GM03348 (cell line): ENCODE data around the gene FBXO5.
A peak's percentile ranks its signal among the peaks of the same experiment; 100 is the strongest.

Experiments
- DNase-seq: peaks from one replicate; pipeline ENCODE4 v3.0.0; 2012; ENCODE audit warnings: low spot score

FBXO5 gene

DNA sequence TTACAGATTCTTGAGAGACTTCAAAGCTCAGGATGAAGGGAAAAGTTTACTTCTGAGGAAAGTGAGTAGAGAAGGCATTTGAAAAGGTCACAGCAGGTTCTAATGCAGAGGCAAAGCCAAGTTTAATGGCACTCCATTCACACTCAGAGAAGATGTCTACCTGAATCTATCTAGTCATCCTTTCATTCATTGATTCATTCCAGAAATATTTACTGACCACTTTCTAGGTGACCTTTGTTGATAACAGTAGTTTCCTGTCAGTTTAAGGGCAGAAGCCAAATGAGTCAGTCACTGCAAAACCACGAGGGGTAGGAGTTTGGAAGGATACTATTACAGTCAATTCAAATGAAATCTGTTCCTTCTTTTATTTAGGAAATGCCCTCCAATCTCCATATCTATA is 30.8 kb downstream of the FBXO5 start:
- peak; percentile 52 for DNase-seq

DNA sequence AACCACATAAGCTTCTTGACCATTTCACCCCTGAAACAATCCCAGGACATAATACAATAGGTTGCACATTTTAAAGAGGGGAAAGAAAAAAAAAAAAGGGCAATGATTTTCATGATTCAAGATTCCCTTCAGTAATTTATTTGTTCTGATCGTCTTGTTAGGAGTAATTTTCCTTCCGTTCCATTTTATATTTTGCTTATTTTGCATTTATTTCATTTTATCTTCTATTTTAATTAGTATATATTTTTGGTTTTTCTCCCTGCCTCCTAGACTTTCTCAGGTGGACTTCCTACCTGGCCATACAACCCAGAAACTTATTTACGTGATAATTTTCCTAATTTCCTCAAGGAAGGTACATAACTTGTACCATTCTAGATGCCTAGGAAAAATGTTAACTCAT is 32.6 kb downstream of the FBXO5 start:
- no peak for DNase-seq

DNA sequence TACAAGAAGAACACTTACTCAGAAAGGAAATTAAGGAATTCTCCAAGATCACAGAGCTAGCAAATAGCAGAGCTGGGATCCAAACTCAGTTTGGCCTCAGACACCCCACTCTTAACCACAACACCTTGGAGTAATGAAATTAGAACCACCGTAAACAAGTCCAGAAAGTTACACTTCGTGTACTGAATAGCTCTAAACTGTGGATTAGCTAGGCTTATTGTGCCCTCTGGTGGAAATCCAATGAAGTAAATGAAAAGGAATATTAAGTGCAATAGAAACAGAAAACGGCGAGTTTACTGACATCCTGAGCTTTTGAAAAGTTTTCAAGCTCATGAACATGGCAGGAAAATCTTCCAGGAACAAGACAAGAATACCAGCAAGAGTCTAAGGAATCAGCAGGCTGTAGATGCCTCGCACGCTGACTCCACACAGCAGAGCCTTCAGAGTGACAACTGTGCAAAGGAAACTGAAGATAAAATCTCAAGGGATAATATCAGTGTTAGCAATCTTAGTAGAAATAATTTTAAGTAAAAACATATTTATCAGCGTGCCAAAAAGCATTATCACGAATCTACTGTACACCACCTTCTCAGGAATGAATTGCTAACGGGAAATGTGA is 34.6 kb downstream of the FBXO5 start:
- peak; percentile 58 for DNase-seq

- DNase-seq: no peak
Observed at GRCh38 chr6:152946995-152947394, 35.8 kb downstream of the FBXO5 start.

GRCh38 chr6:152946484-152946883 is 36.4 kb downstream of the FBXO5 start:
- DNase-seq: no peak

DNA sequence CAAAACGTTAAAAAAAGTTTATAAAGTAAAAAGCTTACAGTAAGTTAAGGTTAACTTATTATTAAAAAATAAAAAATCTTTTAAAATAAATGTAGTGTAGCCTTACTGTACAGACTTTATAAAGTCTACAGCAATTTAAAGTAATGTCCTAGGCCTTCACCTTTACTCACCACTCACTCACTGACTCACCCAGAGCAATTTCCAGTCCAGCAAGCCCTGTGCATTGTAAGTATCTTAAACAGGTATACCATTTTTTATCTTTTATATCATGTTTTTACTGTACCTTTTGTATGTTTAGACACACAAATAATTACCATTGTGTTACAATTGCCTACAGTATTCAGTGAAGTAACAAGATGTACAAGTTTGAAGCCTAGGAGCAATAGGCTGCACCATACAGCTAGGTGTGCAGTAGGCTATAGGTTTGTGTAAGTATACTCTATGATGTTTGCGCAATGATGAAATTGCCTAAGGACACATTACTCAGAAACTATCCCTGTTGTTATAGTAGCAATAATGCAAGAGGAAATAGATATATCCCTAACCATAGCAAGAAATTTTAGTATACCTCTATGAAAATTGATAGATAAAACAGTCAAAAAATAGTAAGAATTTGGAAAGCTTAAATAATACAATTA is 39.5 kb downstream of the FBXO5 start:
- DNase-seq: no peak

DNA sequence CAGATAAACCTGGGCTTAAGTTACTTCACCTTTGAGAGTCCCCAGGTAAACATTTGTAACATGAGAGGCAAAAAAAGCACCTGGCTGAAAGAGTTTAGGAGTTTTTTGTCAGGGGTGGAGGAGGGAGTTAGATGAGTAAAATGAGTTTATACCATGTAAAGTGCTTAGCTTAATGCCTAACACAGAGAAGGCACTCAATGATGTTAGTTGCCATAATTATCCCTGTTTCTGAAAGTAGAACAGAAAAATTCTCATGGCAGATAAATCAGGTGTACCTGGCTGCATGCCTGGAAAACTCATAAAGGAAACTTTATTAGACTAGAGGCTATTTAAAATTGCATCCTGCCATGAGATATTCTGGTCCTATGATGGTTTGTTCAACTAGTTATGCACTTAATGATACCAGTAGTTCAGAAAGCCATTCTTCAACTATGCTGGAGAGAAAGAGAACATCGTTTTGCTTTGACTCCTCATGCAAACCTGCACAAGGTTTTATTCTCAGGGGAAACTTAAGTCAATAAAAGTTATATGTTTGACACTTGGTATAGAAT is 40.4 kb downstream of the FBXO5 start:
- DNase-seq: no peak

GRCh38 chr6:152941746-152942145 is 41.1 kb downstream of the FBXO5 start:
- DNase-seq: no peak

- no peak for DNase-seq
Observed at GRCh38 chr6:152932865-152933264, 50.0 kb downstream of the FBXO5 start.

GRCh38 chr6:152922706-152923105 is 60.1 kb downstream of the FBXO5 start:
- no peak for DNase-seq
